AG09309 (cell line): ENCODE measurements around the gene FAM217A.

ENCODE experiments used
- DNase-seq: peaks from one replicate; pipeline ENCODE4 v3.0.0-alpha.2; 2010; ENCODE audit warnings: low read depth
- H3K4me3 ChIP-seq: 2 replicates; pipeline ENCODE4 v1.5.1; 2011; ENCODE audit warnings: mild to moderate bottlenecking, low read depth, low read length, moderate library complexity; ENCODE audit not compliant: control insufficient read depth
- CTCF ChIP-seq: IDR thresholded peaks from 2 replicates; pipeline ENCODE4 v1.5.1; 2011; ENCODE audit warnings: mild to moderate bottlenecking, low read depth, low read length, inconsistent platforms; ENCODE audit not compliant: insufficient read depth, control insufficient read depth; ENCODE audit errors: missing control alignments

The FAM217A gene

GRCh38 chr6:4067673-4068072, 11.3 kb downstream of the FAM217A start:
- no peak for DNase-seq
- TF ChIP-seq CTCF, result no peak
- no peak overlapping the region for H3K4me3 ChIP-seq

GRCh38 chr6:4066029-4066755, 12.7 kb downstream of the FAM217A start:
- DNase-seq, result no peak
- no peak for TF ChIP-seq CTCF
- no peak overlapping the region for H3K4me3 ChIP-seq

- H3K4me3 ChIP-seq, result no peak overlapping the region
- peak; percentile 50 for DNase-seq
- TF ChIP-seq CTCF, result peak; percentile 33
These were observed 19.7 kb downstream of the FAM217A start for GRCh38 chr6:4059115-4059777.

GRCh38 chr6:4057036-4057435, 21.9 kb downstream of the FAM217A start:
- DNase-seq, result no peak
- no peak overlapping the region for H3K4me3 ChIP-seq

GRCh38 chr6:4055420-4056041, 23.4 kb downstream of the FAM217A start:
- H3K4me3 ChIP-seq, result no peak overlapping the region
- DNase-seq, result peak; percentile 42
- TF ChIP-seq CTCF, result peak; percentile 56

More at GRCh38 chr6:4057036-4057435, 21.9 kb downstream of the FAM217A start:
- no peak for TF ChIP-seq CTCF

GRCh38 chr6:4049246-4049645, 29.7 kb downstream of the FAM217A start:
- no peak for DNase-seq
- H3K4me3 ChIP-seq, result no peak overlapping the region
- no peak for TF ChIP-seq CTCF
